ENCODE measurements around the gene TRIP10. TPM values are rescaled to one million over a fixed set of nuclear protein-coding genes. Genes with fewer than 3 reads are reported as not detected.

Gene TRIP10
- total and polyA plus RNA-seq, 2 of the 13 experiments (the other 11 are each of a cell fraction or from before 2014, with no cell fraction given), result 32.5 to 33.2 TPM

DNA sequence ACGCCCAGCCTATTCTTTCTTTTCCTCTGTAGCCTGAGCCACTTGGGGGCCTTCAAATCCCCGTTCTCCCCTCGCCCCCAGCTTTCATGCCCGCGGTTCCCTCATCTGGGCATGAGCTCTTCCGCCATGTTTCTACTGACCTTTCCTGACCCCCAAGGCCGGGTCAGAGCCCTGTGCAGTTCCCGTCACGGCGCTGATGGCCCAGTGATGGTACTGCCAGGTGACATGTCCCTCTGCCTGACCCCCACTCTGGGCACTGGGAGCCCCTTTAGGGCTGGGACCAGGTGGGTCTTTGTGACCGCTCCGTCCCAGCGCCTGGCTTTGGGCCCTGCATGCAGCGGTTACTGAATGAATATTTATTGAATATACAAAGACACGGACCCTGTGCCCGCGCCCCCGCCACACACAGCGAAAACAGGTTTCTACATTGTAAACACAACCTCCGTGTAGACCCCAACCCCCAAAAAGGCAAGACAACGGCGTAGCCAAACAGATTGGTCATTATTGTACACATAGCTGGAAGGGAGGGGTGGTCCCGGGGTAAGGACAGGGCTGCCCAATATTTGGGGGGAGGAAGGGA lies 9.8 kb upstream of the TRIP10 start (continued):
- TF ChIP-seq, protein P1, sequence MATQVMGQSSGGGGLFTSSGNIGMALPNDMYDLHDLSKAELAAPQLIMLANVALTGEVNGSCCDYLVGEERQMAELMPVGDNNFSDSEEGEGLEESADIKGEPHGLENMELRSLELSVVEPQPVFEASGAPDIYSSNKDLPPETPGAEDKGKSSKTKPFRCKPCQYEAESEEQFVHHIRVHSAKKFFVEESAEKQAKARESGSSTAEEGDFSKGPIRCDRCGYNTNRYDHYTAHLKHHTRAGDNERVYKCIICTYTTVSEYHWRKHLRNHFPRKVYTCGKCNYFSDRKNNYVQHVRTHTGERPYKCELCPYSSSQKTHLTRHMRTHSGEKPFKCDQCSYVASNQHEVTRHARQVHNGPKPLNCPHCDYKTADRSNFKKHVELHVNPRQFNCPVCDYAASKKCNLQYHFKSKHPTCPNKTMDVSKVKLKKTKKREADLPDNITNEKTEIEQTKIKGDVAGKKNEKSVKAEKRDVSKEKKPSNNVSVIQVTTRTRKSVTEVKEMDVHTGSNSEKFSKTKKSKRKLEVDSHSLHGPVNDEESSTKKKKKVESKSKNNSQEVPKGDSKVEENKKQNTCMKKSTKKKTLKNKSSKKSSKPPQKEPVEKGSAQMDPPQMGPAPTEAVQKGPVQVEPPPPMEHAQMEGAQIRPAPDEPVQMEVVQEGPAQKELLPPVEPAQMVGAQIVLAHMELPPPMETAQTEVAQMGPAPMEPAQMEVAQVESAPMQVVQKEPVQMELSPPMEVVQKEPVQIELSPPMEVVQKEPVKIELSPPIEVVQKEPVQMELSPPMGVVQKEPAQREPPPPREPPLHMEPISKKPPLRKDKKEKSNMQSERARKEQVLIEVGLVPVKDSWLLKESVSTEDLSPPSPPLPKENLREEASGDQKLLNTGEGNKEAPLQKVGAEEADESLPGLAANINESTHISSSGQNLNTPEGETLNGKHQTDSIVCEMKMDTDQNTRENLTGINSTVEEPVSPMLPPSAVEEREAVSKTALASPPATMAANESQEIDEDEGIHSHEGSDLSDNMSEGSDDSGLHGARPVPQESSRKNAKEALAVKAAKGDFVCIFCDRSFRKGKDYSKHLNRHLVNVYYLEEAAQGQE (IDR thresholded peaks at IDR 0.05; ENCODE audit: borderline replicate concordance in 1 of 2, low read depth in 1 of 2, low read length in 2 of 2), result no peak
- TF ChIP-seq, protein P2, sequence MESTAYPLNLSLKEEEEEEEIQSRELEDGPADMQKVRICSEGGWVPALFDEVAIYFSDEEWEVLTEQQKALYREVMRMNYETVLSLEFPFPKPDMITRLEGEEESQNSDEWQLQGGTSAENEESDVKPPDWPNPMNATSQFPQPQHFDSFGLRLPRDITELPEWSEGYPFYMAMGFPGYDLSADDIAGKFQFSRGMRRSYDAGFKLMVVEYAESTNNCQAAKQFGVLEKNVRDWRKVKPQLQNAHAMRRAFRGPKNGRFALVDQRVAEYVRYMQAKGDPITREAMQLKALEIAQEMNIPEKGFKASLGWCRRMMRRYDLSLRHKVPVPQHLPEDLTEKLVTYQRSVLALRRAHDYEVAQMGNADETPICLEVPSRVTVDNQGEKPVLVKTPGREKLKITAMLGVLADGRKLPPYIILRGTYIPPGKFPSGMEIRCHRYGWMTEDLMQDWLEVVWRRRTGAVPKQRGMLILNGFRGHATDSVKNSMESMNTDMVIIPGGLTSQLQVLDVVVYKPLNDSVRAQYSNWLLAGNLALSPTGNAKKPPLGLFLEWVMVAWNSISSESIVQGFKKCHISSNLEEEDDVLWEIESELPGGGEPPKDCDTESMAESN (CRISPR knock-in tag; conservative IDR thresholded peaks at IDR 0.05), result no peak
- TF ChIP-seq ZNF451 (CRISPR knock-in tag; IDR thresholded peaks at IDR 0.05), result no peak
- TF ChIP-seq MATR3 (CRISPR knock-in tag; IDR thresholded peaks at IDR 0.05), result no peak
- 0 out of 2 replicates have a peak, but pooled peaks have one; percentile 46 for TF ChIP-seq ZFP36L1 (CRISPR knock-in tag; IDR thresholded peaks at IDR 0.05)
- TF ChIP-seq, protein P3, sequence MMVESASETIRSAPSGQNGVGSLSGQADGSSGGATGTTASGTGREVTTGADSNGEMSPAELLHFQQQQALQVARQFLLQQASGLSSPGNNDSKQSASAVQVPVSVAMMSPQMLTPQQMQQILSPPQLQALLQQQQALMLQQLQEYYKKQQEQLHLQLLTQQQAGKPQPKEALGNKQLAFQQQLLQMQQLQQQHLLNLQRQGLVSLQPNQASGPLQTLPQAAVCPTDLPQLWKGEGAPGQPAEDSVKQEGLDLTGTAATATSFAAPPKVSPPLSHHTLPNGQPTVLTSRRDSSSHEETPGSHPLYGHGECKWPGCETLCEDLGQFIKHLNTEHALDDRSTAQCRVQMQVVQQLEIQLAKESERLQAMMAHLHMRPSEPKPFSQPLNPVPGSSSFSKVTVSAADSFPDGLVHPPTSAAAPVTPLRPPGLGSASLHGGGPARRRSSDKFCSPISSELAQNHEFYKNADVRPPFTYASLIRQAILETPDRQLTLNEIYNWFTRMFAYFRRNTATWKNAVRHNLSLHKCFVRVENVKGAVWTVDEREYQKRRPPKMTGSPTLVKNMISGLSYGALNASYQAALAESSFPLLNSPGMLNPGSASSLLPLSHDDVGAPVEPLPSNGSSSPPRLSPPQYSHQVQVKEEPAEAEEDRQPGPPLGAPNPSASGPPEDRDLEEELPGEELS (CRISPR knock-in tag; IDR thresholded peaks at IDR 0.05), result 0 out of 2 replicates have a peak, but pooled peaks have one; percentile 41
- TF ChIP-seq, protein P4, sequence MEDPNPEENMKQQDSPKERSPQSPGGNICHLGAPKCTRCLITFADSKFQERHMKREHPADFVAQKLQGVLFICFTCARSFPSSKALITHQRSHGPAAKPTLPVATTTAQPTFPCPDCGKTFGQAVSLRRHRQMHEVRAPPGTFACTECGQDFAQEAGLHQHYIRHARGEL (CRISPR knock-in tag; IDR thresholded peaks at IDR 0.05), result no peak
- no peak for TF ChIP-seq SALL2 (CRISPR knock-in tag; IDR thresholded peaks at IDR 0.05)
- TF ChIP-seq PAX8 (CRISPR knock-in tag; IDR thresholded peaks at IDR 0.05; ENCODE audit: borderline replicate concordance), result no peak
- no peak for TF ChIP-seq KLF16 (CRISPR knock-in tag; IDR thresholded peaks at IDR 0.05)
- TF ChIP-seq KDM3A (CRISPR knock-in tag; IDR thresholded peaks at IDR 0.05; ENCODE audit: low read depth), result no peak
- no peak for TF ChIP-seq ZNF260 (CRISPR knock-in tag; IDR thresholded peaks at IDR 0.05; ENCODE audit: borderline replicate concordance, low read depth)
- no peak for TF ChIP-seq ZNF720 (CRISPR knock-in tag; IDR thresholded peaks at IDR 0.05)
- TF ChIP-seq ATAD3A (CRISPR knock-in tag; IDR thresholded peaks at IDR 0.05), result no peak
- TF ChIP-seq DNMT1 (CRISPR knock-in tag; IDR thresholded peaks at IDR 0.05), result no peak

All from HepG2 (cell line).